ENCODE measurements around the gene MAP3K1. TPM values are rescaled to one million over a fixed set of nuclear protein-coding genes. Genes with fewer than 3 reads are reported as not detected.

MAP3K1 gene
- total and polyA plus RNA-seq, 11 donors = 2.1 to 19.5 (median 6.8) TPM

DNA sequence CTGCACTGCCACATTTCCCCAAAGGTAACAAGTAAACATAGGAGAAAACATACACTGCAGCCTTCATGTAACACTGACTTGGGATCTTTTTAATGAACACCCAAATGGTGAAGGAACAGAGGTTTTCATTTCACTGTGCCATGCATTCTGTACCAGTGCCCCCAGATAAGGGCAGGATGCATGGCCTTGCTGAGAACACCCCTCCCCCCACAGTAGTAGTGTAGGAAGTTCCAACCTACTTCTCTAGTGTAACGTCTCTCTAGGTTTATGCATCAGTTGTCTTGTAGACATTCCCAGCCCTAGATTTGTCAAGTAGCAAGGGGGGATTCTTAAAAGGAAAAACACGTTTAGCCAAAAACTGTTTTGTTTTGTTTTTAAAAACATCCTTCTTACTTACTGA, 29.9 kb downstream of the MAP3K1 start:
- ATAC-seq = peak in 1 of 4 donors; percentile 58
- H3K4me1 ChIP-seq = peaks cover 0 to 82% (median 54%) of the 10 kb centered on the region in 12 donors
- H3K27me3 ChIP-seq = no peaks in the 10 kb centered on the region

DNA sequence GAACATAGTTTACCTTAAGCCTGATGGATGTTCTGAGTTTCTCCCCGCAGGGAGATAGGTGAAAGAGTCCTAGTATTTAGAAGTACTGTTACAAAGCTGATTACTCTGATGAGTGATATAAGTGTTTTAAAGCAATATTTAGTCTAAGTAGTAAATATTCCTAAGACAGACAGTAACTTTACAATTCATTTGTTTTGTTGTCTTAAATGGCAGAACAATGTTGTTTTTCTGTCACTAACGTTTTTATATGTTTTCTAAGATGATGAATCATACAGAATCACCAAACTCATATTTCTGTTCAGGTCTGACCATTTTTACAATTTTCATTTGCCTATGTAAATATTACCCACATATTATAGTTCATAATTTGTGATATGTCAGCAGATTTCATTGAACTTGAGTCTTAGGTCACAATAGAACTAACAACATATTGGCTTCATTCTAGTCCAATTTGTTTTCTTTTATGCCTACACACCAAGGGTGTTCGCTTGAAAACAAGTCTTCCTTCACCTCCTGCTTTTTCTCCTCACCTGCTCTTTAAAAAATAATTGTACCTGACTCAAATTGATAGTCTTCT, 30.6 kb downstream of the MAP3K1 start:
- no peak for DNase-seq
- intact Hi-C loops (cut with DNase I) = no loop called here
- H3K4me1 ChIP-seq = peaks cover 0 to 81% (median 52%) of the 10 kb centered on the region in 12 donors
- no peak for TF ChIP-seq POLR2A (IDR thresholded peaks at IDR 0.05)
- TF ChIP-seq, protein P1, sequence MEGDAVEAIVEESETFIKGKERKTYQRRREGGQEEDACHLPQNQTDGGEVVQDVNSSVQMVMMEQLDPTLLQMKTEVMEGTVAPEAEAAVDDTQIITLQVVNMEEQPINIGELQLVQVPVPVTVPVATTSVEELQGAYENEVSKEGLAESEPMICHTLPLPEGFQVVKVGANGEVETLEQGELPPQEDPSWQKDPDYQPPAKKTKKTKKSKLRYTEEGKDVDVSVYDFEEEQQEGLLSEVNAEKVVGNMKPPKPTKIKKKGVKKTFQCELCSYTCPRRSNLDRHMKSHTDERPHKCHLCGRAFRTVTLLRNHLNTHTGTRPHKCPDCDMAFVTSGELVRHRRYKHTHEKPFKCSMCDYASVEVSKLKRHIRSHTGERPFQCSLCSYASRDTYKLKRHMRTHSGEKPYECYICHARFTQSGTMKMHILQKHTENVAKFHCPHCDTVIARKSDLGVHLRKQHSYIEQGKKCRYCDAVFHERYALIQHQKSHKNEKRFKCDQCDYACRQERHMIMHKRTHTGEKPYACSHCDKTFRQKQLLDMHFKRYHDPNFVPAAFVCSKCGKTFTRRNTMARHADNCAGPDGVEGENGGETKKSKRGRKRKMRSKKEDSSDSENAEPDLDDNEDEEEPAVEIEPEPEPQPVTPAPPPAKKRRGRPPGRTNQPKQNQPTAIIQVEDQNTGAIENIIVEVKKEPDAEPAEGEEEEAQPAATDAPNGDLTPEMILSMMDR (IDR thresholded peaks at IDR 0.05) = no peak
- no peak for ATAC-seq
- no peaks in the 10 kb centered on the region for H3K27me3 ChIP-seq
- H3K9me3 ChIP-seq = no peaks in the 10 kb centered on the region
- no peak overlapping the region for H3K27ac ChIP-seq
- no peak overlapping the region for H3K4me3 ChIP-seq
- 48 to 65% (median 56%) methylated on average over 3 of the region's 3 CpGs for WGBS, 4 donors
- no peaks in the 10 kb centered on the region for H3K36me3 ChIP-seq

More for the DNA sequence above, 29.9 kb downstream of the MAP3K1 start:
- Histone ChIP-seq H3K4me3 (no peak overlapping the region), H3K27ac (no peak overlapping the region), H3K9me3 (no peaks in the 10 kb centered on the region), H3K36me3 (no peaks in the 10 kb centered on the region)
- intact Hi-C loops (cut with DNase I) = no loop called here
- TF ChIP-seq, protein P1 (IDR thresholded peaks at IDR 0.05) = no peak
- no peak for TF ChIP-seq POLR2A (IDR thresholded peaks at IDR 0.05)
- 38 to 51% (median 46%) methylated on average over 2 of the region's 2 CpGs for WGBS, 4 donors
- no peak for DNase-seq

DNA sequence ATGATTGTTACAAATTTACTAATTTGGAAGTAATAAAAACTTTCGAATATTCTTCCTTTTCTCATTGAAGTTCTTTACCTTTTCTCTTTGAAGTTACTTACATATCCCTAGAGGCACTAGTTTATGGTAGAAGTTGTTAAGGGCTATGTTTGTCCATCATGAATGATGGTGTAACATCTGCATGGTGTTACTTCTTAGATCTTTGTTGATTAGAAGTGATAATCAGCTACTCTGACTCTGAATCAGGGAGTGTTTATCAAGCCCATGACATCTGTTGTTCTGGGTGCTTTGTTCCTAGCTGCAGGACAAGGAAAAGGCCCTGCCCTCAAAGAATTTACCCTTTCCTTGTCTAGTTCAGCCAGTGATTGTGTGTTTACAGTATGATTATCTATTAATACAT, 32.9 kb downstream of the MAP3K1 start:
- intact Hi-C loops (cut with DNase I) = no loop called here
- no peak for DNase-seq
- Histone ChIP-seq H3K9me3 (no peaks in the 10 kb centered on the region), H3K4me1 (peaks cover 3 to 89% (median 63%) of the 10 kb centered on the region in 12 donors), H3K36me3 (no peaks in the 10 kb centered on the region), H3K27ac (peak overlapping the region in 1 of 12 donors; percentile 58), H3K4me3 (no peak overlapping the region), H3K27me3 (no peaks in the 10 kb centered on the region)
- no peak for ATAC-seq
- TF ChIP-seq POLR2A (IDR thresholded peaks at IDR 0.05) = no peak
- TF ChIP-seq, protein P1 (IDR thresholded peaks at IDR 0.05) = no peak
- WGBS, 4 donors = 61 to 78% (median 69%) methylated on average over 1 of the region's 1 CpG

DNA sequence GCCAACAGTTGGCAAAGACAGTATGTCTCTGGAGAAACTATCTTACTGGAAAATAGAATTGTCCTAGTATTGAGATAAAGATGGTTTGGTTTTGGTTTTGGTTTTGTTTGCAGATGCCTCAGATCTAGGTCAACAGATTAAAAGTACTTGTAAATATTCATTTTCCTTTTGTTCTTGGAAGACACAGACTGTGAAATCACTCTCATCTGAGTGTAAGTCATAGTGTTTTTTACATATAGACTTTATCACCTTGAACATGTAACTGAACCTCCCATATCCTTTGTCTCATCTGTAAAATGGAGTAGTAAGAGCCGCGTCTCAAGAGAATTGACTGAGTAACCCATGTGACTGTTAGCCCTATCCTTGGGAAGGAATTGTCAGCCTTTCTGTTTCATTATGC, 34.3 kb downstream of the MAP3K1 start:
- peaks cover 3 to 99% (median 73%) of the 10 kb centered on the region in 12 donors for H3K4me1 ChIP-seq
- H3K27me3 ChIP-seq = no peaks in the 10 kb centered on the region
- TF ChIP-seq POLR2A (IDR thresholded peaks at IDR 0.05) = no peak
- TF ChIP-seq, protein P1 (IDR thresholded peaks at IDR 0.05) = no peak
- no peak overlapping the region for H3K4me3 ChIP-seq
- ATAC-seq (no peak), DNase-seq (no peak)
- intact Hi-C loops (cut with DNase I) = loop anchor here in 1 of 10 donors (10.0 kb wide), 1 partner anchor 915 kb away; no protein-coding TSS in a partner anchor
- no peaks in the 10 kb centered on the region for H3K9me3 ChIP-seq
- H3K27ac ChIP-seq = peak overlapping the region in 1 of 12 donors; percentile 58
- WGBS, 4 donors = 84 to 95% (median 91%) methylated on average over 2 of the region's 2 CpGs
- H3K36me3 ChIP-seq = no peaks in the 10 kb centered on the region

All from heart left ventricle (tissue), 16 donors.